B cell (primary cell): ENCODE results near the gene KDM5A. TPM values are rescaled to one million over a fixed set of nuclear protein-coding genes. Genes with fewer than 3 reads are reported as not detected.
A peak's percentile ranks its signal among the peaks of the same experiment; 100 is the strongest.
"Not testable (repeated sequence)": the region's sequence is repeated elsewhere in the genome, so short reads cannot be mapped to it uniquely, and the experiment has no call there.

Experiments
- ATAC-seq: fragments of 200-7000 bp; cut with Tn5 transposase; one replicate; pipeline ENCODE4 v1.10.0; 2021; ENCODE audit warnings: low read depth, mild to moderate bottlenecking, moderate number of reproducible peaks, moderate library complexity
- CTCF ChIA-PET: fragments of 350-600 bp; sonication (Branson Sonifier 250); formaldehyde crosslinking; loops from one replicate; lab custom pipeline; 2021; ENCODE audit warnings: antibody characterized with exemption, inconsistent platforms; lab: Charles Lee
- POLR2A ChIA-PET: fragments of 350-600 bp; sonication (Branson Sonifier 250); formaldehyde crosslinking; loops from one replicate; lab custom pipeline; 2021; ENCODE audit warnings: antibody characterized with exemption; lab: Charles Lee
- DNase-seq: peaks from one replicate; pipeline ENCODE4 v3.0.0; 2013
- H2AFZ ChIP-seq: 2 replicates; pipeline ENCODE4 v1.6.1; 2012; ENCODE audit warnings: mild to moderate bottlenecking, low read depth, low read length; ENCODE audit not compliant: insufficient read depth, poor library complexity, severe bottlenecking
- H3K27ac ChIP-seq, 2 donors: 1 replicate in 1 of 2; 2 replicates in 1 of 2; pipeline ENCODE4 v1.5.1; 2012 to 2013; ENCODE audit warnings: low read length in 2 of 2, mild to moderate bottlenecking in 2 of 2, moderate library complexity in 1 of 2
- H3K27me3 ChIP-seq, 4 experiments: fragments of 200-600 bp in 1 of 4; sonication (generic) in 1 of 4; replicated peaks in 1 of 4; 1 replicate in 2 of 4; 2 replicates in 2 of 4; pipeline versions ENCODE4 v1.6.1 to v1.7.0; 2013 to 2016; ENCODE audit warnings: low read length in 3 of 4, mild to moderate bottlenecking in 2 of 4, mixed read lengths in 1 of 4, moderate library complexity in 1 of 4; ENCODE audit not compliant: insufficient read depth in 4 of 4, control insufficient read depth in 3 of 4; ENCODE audit errors: control extremely low read depth in 1 of 4
- H3K36me3 ChIP-seq, 2 experiments: replicated peaks in 1 of 2; 1 replicate in 1 of 2; 2 replicates in 1 of 2; pipeline versions ENCODE4 v1.6.1 to v1.7.1; 2013; ENCODE audit warnings: low read length in 1 of 2; ENCODE audit not compliant: insufficient read depth in 2 of 2, control insufficient read depth in 1 of 2; ENCODE audit errors: control extremely low read depth in 1 of 2, extremely low read depth in 1 of 2
- H3K4me1 ChIP-seq, 2 donors: fragments of 200-600 bp in 1 of 2; sonication (generic) in 1 of 2; 1 replicate in 1 of 2; 2 replicates in 1 of 2; pipeline versions ENCODE4 v1.5.1 to v1.6.1; 2013 to 2017; ENCODE audit warnings: low read length in 2 of 2; ENCODE audit not compliant: control insufficient read depth in 2 of 2, insufficient read depth in 2 of 2
- H3K4me2 ChIP-seq: replicated peaks from 2 replicates; pipeline ENCODE3; 2012; ENCODE audit warnings: mild to moderate bottlenecking, low read depth, low read length; ENCODE audit not compliant: poor library complexity, severe bottlenecking
- H3K4me3 ChIP-seq, 5 experiments: fragments of 200-600 bp in 1 of 5; sonication (generic) in 1 of 5; 1 replicate in 3 of 5; 2 replicates in 2 of 5; pipeline versions ENCODE4 v1.5.1 to v1.7.0; 2011 to 2016; ENCODE audit warnings: low read length in 4 of 5, mild to moderate bottlenecking in 4 of 5, low read depth in 2 of 5, control low read depth in 1 of 5, moderate library complexity in 1 of 5; ENCODE audit not compliant: insufficient read depth in 1 of 5; ENCODE audit errors: control extremely low read depth in 1 of 5, extremely low read depth in 1 of 5
- H3K79me2 ChIP-seq: fragments of 200-600 bp; sonication (generic); one replicate; pipeline ENCODE4 v1.6.0; 2016; ENCODE audit warnings: low read length; ENCODE audit not compliant: control insufficient read depth, insufficient read depth
- H3K9ac ChIP-seq: fragments of 200-600 bp; sonication (generic); 2 replicates; pipeline ENCODE4 v1.6.1; 2017; ENCODE audit warnings: mild to moderate bottlenecking, low read length, moderate library complexity
- H3K9me3 ChIP-seq, 3 donors: one replicate each; pipeline versions ENCODE4 v1.6.1 to v1.7.1; 2013; ENCODE audit warnings: low read length in 2 of 3; ENCODE audit not compliant: control insufficient read depth in 2 of 3, insufficient read depth in 1 of 3; ENCODE audit errors: control extremely low read depth in 1 of 3
- H4K20me1 ChIP-seq: 2 replicates; pipeline ENCODE4 v1.6.0; 2012; ENCODE audit warnings: mild to moderate bottlenecking, low read length; ENCODE audit not compliant: insufficient read depth, control insufficient read depth, poor library complexity, severe bottlenecking
- H3K27ac Mint-ChIP-seq: one replicate; pipeline ENCODE4 v1.8.0; 2021; ENCODE audit warnings: mixed read lengths
- H3K27me3 Mint-ChIP-seq: one replicate; pipeline ENCODE4 v1.8.0; 2021; ENCODE audit warnings: mixed read lengths
- H3K4me1 Mint-ChIP-seq: one replicate; pipeline ENCODE4 v1.8.0; 2021; ENCODE audit warnings: mixed read lengths
- H3K4me3 Mint-ChIP-seq: one replicate; pipeline ENCODE4 v1.8.0; 2021; ENCODE audit warnings: mixed read lengths
- H3K9me3 Mint-ChIP-seq: one replicate; pipeline ENCODE4 v1.8.0; 2022; ENCODE audit warnings: mixed read lengths; ENCODE audit not compliant: insufficient read depth
- CTCF ChIP-seq: fragments of 200-600 bp; IDR thresholded peaks from one replicate; pipeline ENCODE4 v1.8.0; 2022; ENCODE audit warnings: antibody characterized with exemption, mild to moderate bottlenecking
- EZH2 ChIP-seq: IDR thresholded peaks from 2 replicates; pipeline ENCODE4 v1.6.1; 2012; ENCODE audit warnings: borderline replicate concordance, low read depth, mild to moderate bottlenecking, moderate library complexity, low read length; ENCODE audit not compliant: insufficient read depth, poor library complexity, severe bottlenecking
- WGBS: methylation state at CpG from one replicate; pipeline ENCODE4 v1.1.5; 2013; ENCODE audit warnings: missing lambda C conversion rate; ENCODE audit not compliant: insufficient coverage; 5-methylcytosine and 5-hydroxymethylcytosine counted together
- intact Hi-C: fragments of 100-400 bp; cut with micrococcal nuclease; formaldehyde crosslinking; loops from one replicate; pipeline ENCODE4 v1.10.0; 2022
- polyA plus RNA-seq: library from polyadenylated mRNA; depleted of rRNA; stranded (reverse); fragments of >200 nt; gene quantifications from 2 replicates; pipeline ENCODE4 v1.2.3, GENCODE V29; 2012
- total RNA-seq, 2 donors: library from RNA; stranded (reverse); fragments of 120-200 nt in 1 of 2; gene quantifications; 1 replicate in 1 of 2; 2 replicates in 1 of 2; pipeline versions ENCODE4 v1.2.3 to v1.2.4, GENCODE V29; 2013 to 2022

KDM5A gene
- total and polyA plus RNA-seq, 2 donors (not counting 1 experiment from before 2014, with no cell fraction given): 13.0 to 171 TPM

GRCh38 chr12:388012-388411 lies 1.1 kb downstream of the KDM5A start:
- Mint-ChIP-seq H3K4me3 (peak overlapping the region; percentile 98), H3K9me3 (no peaks in the 10 kb centered on the region), H3K4me1 (peaks cover 40% of the 10 kb centered on the region), H3K27me3 (no peaks in the 10 kb centered on the region), H3K27ac (peak overlapping the region; percentile 99)
- Histone ChIP-seq H4K20me1 (peaks cover 46% of the 10 kb centered on the region), H3K79me2 (peaks cover 65% of the 10 kb centered on the region), H2AFZ (peak overlapping the region; percentile 99), H3K9me3 (no peaks in the 10 kb centered on the region), H3K9ac (peak overlapping the region; percentile 96), H3K36me3 (peaks cover 4 to 16% of the 10 kb centered on the region in 2 experiments), H3K27ac (peak overlapping the region; percentile 90 to 93), H3K27me3 (no peaks in the 10 kb centered on the region), H3K4me1 (peaks cover 27 to 28% of the 10 kb centered on the region in 2 donors), H3K4me2 (peak overlapping the region; percentile 81), H3K4me3 (peak overlapping the region; percentile 81 to 99 (median 98))
- ChIA-PET CTCF (interaction anchor here (3.4 kb wide), 1 partner anchor 13 kb away, joined by 26 read pairs; the partner anchor contains the start of gene CCDC77), POLR2A (interaction anchor here (1.2 to 3.2 kb wide), 2 partner anchors 10 to 13 kb away, joined by 7 to 35 read pairs; partner anchors contain the start of gene CCDC77)
- WGBS: 0% methylated on average over 2 of the region's 2 CpGs
- TF ChIP-seq EZH2 (no peak), CTCF (no peak)
- DNase-seq: no peak
- intact Hi-C loops: loop anchor here (2.0 to 10.0 kb wide), 3 partner anchors 365 to 1417 kb away; partner anchors contain the start of genes FBXL14 and WNK1
- no peak for ATAC-seq

GRCh38 chr12:386651-387050 lies 2.5 kb downstream of the KDM5A start:
- Histone ChIP-seq H3K9me3 (no peaks in the 10 kb centered on the region), H3K79me2 (peaks cover 78% of the 10 kb centered on the region), H3K4me3 (peak overlapping the region in 1 of 5 experiments; percentile 99), H3K27me3 (no peaks in the 10 kb centered on the region), H4K20me1 (peaks cover 56% of the 10 kb centered on the region), H2AFZ (no peak overlapping the region), H3K27ac (peak overlapping the region in 1 of 2 donors; percentile 93), H3K9ac (no peak overlapping the region), H3K4me2 (peak overlapping the region; percentile 81), H3K4me1 (peaks cover 27 to 28% of the 10 kb centered on the region in 2 donors), H3K36me3 (peaks cover 4 to 27% of the 10 kb centered on the region in 2 experiments)
- DNase-seq (no peak), ATAC-seq (no peak)
- H3K27me3 Mint-ChIP-seq: no peaks in the 10 kb centered on the region
- intact Hi-C loops: loop anchor here (5.0 to 10.0 kb wide), 2 partner anchors 1206 to 1418 kb away; partner anchors contain the start of gene FBXL14
- H3K4me1 Mint-ChIP-seq: peaks cover 40% of the 10 kb centered on the region
- no peak overlapping the region for H3K27ac Mint-ChIP-seq
- CTCF ChIA-PET: no interaction called here
- H3K4me3 Mint-ChIP-seq: peak overlapping the region; percentile 29
- no peak for TF ChIP-seq CTCF
- POLR2A ChIA-PET: no interaction called here
- H3K9me3 Mint-ChIP-seq: no peaks in the 10 kb centered on the region
- WGBS: no CpG with 5 or more reads among the region's 4 CpGs

- POLR2A ChIA-PET, H3K27me3 ChIP-seq, H3K9me3 Mint-ChIP-seq, ATAC-seq, H3K9ac ChIP-seq, H3K79me2 ChIP-seq, CTCF ChIA-PET, H3K4me2 ChIP-seq, intact Hi-C loops, H3K4me3 Mint-ChIP-seq, H3K4me1 Mint-ChIP-seq, H3K27me3 Mint-ChIP-seq, H2AFZ ChIP-seq, H3K4me3 ChIP-seq, H3K4me1 ChIP-seq, H3K9me3 ChIP-seq, DNase-seq, H3K27ac Mint-ChIP-seq, H3K27ac ChIP-seq: not testable (repeated sequence)
- Histone ChIP-seq H3K36me3 (peaks cover 13 to 43% of the 10 kb centered on the region in 2 experiments), H4K20me1 (peaks cover 15% of the 10 kb centered on the region)
- whole genome bisulfite sequencing: no CpG with 5 or more reads among the region's 5 CpGs
Observed at GRCh38 chr12:370739-371485, 18.2 kb downstream of the KDM5A start.
